Kasumi-1 (cell line): Measurements from ENCODE around the gene TSC1.
"Not testable (repeated sequence)": the region's sequence is repeated elsewhere in the genome, so short reads cannot be mapped to it uniquely, and the experiment has no call there.

Experiments
- DNase-seq, 2 experiments: peaks; one replicate each; lab custom pipeline; 2025; lab: John Stamatoyannopoulos, UW

TSC1 gene

DNA sequence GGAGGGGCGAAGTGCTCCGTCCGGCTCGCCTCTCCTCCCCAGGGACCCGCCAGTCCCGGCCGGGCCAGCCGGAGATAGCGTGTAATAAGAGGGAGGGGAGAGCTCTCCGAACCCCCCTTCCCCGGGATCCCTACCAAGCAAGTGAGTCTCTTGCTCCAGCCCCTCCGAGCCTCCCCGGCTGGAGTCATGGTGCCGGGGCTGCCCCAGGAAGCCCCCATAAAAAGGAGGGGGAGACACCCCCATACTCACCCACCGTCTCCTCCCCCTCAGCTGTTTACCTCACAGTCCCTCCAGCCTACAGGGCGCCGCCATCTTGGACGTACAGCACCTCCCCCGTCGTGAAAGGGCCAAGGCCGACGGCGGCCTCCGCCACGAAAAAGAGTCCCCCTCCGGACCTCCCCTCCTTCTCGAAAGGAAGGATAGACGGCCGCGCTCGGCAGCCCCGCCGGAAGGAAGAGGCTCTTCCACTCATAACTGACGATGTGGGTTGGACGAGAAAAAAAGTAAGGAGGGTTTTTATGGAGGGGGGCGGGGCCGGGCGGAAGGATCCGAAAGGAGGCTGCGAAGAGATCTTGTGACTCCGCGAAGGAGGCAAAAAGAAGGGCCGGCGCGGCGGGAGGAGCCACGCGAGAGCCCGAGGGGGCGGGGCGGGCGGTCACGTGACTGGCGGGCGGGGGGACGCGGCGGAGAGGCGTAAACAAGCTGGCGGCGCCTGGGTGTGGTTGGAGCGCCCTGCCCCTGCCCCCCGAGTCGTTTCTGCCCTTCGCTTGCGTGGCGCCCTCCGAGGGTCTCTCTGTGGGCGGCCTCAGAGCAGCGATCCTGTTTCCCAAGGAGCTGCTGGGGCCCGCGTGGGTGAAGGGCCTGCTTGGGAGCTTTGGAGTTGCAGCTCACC is at the start of gene TSC1:
TSC1 (minus strand) TSS at position 323 of the 892 bp plus-strand sequence. CDS start 15,744 bp downstream, outside the sequence.
- peak; percentile 94 to 96 for DNase-seq

DNA sequence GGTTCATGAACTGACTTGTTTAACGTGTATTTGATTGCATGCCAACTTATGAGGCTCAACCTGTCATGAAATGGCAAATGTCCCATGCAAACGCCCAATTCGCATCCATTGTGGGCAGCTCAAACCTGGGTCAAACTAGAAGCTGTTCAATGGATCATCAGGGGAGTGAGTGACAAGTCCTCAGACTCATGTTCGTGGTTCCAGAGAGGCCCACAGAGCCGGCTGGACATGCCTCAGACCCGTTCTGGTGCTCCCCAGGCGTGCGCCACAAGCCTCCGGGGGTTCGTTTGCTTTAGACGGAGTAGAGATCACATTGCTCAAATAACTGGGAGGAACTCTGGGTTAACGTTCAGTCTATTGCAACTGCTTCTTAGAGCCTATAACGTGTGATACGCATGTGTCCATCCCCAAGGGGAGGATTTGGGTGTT is 49.1 kb upstream of the TSC1 start:
- DNase-seq, result no peak

DNA sequence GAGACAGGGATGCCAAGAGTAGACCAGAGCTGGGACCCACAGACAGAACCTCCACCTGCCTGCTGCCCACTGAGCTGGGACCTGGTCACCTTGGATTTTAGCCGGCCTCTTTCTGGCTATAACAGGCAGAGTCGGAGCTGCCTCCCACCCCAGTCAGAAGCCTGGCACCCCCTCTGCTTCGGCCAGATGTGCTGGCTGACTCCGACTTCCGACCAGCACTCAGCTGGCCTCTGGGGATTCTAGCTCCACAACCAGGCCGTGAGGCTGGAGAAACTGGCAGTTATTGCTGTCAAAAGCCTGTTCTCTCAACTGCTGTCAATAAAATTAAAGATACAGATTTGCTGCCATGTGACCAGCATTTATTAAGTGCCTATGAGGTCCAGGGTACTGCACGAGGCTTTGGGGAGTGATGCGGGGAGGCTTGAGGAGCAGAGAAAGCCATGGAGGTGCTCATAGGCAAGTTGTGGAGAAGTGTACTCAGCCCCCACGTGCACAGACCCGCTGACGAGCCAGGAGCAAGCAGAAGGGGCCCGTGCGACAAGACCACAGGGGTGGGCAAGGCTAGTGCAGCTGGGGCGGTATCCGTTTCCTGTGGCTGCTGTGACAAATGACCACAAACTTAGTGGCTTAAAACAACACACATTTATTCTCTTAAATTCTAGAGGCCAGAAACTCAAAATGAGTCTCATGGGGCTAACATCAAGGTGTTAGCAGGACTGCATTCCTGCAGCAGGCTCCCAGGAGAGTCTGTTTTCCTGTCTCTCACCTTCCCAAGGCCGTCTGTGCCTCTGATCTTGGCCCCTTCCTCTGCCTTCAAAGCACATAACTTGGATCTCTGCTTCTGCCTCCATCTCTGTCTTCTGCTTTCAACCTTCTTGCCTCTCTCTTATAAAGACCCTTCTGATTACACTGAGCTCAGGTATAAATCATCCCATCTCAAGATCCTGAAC is 47.2 kb upstream of the TSC1 start:
- peak; percentile 10 to 28 for DNase-seq

DNA sequence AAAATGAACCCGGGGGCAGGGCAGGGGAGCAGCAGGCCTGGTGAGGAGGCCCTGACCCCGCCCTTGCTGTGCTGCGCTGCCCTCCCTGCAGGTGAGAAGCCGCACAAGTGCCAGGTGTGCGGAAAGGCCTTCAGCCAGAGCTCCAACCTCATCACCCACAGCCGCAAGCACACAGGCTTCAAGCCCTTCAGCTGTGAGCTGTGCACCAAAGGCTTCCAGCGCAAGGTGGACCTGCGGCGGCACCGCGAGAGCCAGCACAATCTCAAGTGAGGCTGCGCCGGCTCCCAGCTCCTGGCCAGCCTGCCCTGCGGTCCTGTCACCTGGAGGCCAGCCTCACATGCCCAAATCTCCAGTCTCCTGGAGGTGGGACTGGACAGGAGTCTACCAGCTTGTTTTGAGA is 46.4 kb upstream of the TSC1 start:
- DNase-seq, result no peak

DNA sequence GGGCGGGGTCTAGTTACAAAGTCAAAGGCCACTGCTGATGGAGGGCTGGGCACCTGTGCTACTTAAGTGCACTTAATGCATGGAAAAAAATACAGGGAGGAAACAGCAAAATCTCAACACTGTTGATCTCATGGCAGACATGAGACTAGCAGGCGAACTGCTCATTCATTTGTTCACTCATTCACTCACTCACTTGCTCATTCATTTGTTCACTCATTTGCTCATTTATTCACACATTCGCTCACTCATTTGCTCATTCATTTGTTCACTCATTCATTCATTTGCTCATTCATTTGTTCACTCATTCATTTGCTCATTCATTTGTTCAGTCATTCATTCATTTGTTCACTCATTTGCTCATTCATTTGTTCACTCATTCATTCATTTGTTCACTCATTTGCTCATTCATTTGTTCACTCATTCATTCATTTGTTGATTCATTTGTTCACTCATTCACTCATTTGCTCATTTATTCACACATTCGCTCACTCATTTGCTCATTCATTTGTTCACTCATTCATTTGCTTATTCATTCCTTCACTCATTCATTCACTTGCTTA is 45.7 kb upstream of the TSC1 start:
- not testable (repeated sequence) for DNase-seq

DNA sequence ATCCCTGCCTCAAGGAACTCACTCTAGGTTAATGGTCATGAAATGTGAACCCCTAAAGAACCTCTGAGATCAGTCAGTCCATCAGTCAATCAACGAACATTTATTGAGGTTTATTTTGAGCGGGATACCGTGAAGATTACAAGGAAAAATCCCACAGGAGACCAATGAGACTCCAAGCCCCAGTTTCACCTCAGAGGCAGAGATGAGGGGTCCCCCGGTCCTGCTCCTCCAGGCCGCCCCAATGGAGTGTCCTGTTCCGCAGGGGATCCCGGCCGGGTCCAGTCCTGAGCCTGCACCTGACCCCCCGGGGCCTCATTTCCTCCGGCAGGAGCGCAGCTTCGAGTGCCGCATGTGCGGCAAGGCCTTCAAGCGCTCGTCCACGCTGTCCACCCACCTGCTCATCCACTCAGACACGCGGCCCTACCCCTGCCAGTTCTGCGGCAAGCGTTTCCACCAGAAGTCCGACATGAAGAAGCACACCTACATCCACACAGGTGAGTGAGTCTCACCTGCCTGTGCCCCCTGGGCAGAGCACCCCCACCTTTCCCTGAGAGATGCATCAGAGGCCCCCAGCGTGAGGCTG is 45.1 kb upstream of the TSC1 start:
- no peak for DNase-seq

DNA sequence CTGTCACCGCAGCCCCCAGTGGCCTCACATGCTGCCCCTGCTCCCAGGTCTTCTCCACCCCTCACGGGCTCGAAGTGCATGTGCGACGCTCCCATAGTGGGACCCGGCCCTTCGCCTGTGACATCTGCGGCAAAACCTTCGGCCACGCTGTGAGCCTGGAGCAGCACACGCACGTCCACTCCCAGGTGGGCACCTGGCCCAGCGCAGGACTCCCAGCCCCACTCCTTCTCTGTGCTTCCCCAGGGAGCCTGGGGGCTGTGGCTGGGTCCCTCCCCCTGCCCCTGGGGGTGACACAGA is 44.5 kb upstream of the TSC1 start:
- no peak for DNase-seq

DNA sequence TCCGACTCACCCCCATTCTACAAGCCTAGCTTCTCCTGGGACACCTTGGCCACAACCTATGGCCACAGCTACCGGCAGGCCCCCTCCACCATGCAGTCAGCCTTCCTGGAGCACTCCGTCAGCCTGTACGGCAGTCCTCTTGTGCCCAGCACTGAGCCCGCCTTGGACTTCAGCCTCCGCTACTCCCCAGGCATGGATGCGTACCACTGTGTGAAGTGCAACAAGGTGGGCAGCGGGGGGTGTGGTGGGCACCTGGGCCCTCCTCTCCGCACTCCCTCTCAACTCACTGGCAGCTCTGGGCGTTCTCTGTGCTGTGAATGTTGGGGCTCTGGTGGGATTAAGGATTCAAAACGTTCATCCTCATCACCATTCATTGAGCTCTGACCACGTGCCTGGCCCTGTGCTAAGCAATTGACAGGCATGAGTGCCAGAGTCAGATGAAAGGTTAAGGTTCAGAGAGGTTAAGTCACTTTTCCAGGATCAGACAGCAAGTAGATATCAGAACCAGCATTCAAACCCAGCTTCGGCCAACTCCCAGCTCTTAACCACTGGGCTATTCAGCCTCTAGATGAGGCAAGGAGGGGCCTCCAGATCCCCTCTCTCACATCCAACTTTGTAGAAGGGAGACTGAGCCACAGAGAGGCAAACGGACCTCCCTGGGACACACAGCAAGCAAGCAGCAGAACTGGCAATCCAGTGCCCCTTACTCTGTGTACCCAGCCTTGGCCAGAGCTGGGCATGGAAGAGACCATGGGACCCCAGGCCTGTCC is 44.0 kb upstream of the TSC1 start:
- DNase-seq, result no peak

DNA sequence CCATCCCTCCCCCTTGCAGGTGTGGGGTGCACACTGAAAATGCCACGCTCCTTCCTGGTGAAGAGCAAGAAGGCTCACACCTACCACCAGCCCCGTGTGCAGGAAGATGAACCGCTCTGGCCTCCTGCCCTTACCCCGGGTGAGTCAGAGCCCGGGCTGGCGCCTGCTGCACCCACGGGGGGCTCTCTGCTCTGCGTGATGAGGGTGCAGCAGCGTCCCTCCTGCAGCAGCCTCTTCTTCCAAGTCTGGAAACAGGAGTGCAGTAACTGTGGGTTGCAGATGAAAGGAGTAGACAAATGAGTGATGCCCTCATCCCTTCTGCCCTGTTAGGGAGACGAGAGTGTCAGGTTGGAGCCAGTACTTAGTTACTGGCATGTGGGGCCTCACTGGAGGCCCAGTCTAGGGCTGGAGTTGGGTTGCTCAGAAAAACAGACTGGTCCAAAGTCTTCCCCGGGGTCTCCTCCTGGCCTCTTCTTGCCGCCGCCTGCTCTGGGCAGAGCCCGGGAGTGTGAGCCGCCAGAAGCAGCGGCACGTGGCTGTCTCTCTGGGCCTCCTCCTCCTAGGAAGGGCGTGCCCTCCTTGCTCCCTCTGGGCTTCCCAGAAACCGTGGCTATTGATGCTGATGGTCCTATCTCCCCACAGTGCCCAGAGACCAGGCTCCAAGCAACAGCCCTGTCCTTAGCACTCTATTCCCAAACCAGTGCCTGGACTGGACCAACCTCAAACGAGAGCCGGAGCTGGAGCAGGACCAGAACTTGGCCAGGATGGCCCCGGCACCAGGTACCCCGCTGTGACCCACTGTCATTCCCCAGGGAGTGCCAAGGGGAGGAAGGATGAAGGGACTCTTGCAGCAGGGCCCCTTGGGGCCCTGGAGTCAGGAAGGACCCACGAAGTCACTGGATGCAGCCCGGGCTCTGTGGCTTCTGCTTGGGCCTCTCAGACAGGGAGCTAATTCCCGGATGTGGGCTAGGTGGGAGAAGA is 42.5 kb upstream of the TSC1 start:
- no peak for DNase-seq

DNA sequence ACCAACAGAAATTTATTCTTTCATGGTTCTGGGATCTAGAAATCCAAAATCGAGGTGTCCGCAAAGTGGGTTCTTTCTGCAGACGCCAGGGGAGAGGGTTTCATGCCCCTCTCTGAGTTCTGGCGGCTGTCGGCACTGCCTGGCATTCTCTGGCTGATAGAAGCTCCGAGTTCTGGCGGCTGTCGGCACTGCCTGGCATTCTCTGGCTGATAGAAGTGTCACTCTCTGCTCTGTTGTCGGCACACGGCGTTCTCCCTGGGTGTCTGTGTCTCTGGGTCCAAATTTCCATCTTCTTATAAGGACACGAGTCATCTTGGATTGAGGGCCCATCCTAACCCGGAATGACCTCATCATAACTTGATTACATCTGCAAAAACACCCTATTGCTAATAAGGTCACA is 41.7 kb upstream of the TSC1 start:
- DNase-seq, result no peak

DNA sequence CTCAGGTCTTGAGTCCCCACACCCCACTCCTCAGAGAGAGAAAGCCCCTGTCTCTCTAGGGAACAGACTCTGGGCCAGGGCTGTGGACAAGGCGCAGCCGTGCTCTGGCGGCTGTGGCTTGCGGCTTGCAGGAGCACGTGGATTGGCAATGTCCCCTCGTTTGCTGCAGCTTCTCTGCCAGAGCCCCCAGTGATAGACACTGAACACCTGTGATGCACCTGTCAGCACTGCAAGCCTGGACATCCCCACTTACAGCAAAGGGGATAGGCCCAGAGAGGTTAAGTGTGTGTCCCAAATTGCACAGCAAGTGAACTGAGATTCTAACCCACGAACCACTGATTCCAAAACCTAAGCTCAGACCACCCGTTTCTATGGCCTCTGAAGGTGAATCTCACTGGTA is 41.1 kb upstream of the TSC1 start:
- DNase-seq, result no peak

DNA sequence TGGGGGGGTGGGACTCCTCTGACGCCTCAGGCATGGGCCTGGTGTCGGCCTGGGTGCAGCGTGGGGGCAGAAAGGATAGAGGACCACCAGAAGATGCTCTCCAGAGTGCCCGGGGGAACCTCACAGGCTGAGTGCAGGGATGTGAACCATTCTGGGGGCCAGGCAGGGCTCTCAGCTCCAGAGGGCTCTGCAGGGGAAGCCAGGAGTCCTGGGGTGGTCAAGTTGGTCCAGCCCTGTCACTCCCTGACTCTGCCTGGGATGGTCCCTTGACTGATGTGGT is 40.6 kb upstream of the TSC1 start:
- no peak for DNase-seq

DNA sequence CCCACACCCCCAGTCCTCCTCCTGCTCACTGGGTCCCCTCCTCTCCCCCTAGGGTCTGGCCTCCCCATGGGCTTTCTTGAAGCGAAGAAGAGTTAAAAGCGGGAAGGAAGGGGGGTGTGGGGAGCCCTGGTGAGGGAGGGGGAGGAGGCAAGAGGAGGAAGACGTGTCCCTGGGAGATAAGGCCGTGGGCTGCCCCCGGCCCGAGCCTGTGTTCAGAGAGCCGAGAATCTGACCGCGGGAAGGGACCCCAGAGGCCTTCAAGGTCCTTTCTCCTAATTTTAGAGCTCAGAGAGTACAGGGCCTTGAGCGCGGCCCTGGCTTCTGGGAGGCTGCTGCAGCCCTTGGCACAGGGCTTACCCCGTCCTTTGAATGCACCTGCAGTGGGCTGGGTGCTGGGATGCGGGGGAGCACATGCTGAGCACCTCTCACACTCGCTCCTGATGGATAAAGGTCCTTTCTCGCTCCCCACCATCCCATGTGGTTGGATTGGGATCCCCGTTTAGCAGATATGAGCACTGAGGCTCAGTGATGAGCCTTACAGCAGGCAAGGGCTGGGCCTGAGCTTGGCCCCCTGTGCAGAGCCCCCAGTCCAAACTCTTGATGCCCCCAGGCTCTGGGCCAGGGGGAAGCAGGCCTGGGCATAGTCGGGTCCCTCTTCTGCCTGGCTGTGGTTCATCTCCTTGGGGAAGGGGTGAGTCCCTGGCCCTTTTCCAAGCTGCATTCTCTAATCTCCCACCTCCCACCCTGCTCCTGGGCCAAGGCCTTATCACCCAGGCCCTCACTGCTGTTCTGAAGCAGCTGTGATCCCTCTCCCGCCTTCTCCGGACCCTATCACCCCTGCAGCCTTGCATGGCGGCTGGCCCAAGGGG is 40.0 kb upstream of the TSC1 start:
- no peak for DNase-seq

DNA sequence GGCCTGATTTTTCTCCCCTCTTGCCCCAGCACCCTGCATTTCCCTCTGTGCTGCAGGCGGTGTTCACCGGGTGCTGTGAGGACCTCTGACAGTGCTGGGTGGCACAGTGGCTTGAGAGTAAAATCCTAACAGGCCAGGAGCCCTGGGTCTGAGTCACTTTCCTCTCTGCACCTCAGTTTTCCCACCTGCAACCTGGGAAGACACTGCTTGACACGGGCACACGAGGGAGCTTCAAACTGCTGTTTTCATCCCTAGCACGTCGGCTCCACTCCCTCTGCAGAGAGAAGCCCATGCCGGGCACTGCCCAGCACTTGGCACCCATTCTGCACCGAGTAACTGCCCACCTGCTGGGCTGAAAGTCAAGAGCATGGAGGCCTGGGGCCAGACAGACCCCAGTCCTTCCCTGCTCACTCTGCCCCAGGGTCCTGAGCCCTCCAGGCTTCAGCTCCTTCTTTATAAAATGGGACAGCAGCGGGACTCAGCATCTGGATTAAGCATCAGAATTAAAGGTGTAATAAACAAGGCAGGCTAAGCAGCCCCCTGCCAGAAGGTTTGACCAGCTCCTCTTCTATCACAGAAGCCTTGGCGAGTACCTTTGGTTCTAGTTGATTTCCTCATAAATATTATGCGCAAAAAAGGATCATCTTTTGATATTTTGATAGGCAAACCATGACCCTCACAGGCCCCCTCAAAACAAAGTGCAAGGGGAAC is 39.2 kb upstream of the TSC1 start:
- no peak for DNase-seq

DNA sequence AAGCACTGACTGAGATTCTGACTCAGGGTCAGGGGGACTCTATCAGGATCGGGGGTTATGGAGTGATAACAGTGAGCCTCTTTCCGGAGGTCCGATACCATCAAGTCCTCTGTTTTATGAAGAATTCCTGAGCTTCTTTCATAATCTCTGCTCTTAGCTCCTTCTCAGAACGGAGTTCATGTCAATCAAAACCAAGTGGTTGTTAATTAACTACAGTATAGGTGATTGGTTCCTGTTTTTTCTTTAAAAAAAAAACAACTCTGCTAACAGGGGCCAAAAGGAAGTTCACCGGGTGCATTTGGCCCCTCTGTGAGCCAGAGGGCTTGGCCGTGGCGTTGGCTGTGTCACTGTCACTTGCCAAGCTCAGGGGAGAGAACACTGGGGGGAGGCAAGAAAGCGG is 38.0 kb upstream of the TSC1 start:
- DNase-seq, result no peak

DNA sequence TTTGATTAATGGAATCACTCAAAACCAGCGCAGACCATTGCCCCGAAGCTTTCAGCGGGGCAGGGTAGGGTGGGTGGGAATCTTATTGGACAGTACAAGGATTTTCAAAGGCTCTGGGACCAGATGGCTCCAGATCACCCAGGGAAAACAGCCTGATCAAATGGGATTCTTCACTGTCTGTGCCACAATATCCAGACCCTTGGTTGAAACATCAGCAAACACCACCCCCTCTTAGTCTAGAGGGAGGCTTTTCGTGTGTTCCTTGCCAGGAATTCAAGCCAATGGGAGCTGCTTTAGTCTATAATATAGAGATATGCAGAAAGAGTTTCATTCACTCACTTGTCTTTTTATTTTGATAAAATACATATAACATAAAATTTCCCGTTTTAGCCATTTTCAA is 35.7 kb upstream of the TSC1 start:
- no peak for DNase-seq

DNA sequence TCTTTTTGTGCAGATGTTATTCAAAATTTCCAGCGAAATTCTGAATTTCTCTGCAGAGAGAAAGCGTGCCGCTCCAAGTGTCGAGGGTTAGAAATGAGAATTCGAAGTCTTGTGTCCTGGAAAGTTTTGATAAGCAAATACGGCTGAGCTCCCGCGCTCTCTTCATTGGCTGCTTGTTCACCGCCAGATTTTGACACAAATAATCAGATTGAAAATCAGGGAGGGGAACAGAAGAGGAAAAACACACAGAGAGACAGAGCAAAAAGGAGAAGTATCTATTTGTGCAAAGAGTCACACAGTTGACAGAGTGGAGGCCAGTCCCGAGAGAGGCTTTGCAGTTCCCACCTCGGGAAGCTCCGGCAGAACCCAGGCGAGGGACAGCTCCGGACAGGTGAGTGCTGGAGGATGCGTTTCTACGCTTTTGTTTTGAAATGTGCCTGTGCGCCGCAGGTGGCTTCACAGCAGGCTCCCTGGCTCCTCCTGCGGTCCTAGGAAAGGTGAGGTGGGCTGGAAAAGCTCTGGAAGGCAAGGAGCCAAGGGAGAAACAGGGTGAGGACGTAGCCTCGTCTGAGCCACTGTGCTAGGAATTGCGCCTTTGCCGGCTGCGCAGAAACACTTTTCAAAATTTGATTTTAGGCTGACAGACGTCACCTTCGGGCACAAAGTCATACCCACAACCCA is 34.2 kb upstream of the TSC1 start, which contains the start of gene GFI1B:
GFI1B (plus strand) TSS at position 244 of the 681 bp plus-strand sequence. CDS start 7,985 bp downstream, outside the sequence.
- DNase-seq, result peak; percentile 19 to 40

DNA sequence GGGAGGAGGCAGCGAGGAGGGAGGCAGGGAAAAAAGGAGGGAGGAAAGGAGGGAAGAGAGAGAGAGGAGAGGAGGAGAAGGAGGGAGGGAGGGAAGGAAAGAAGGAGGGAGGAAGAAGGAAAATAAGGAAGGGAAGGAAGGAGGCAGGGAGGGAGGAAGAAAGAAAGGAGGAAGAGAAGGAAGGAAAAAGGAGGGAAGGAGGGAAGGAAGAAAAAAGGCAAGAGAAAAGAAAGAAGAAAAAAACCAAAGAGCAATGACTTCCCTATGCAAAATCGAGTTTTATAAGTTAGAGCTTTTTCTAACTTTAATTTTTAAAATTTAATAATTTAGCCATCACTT is 33.7 kb upstream of the TSC1 start:
- no peak for DNase-seq
